BLaER1 treated with 17β-estradiol and CSF1 and Interleukin-3, amounts not matched to agents 10 nM and 100 nM (cell line): Measurements from ENCODE around the gene ATP2B3.
A peak's percentile ranks its signal among the peaks of the same experiment; 100 is the strongest.

Experiments
- H3K27ac ChIP-seq, 11 experiments: shearing (Covaris generic); formaldehyde crosslinking; 2 replicates each; pipeline ENCODE4 v1.8.1; 2022
- H3K27me3 ChIP-seq, 11 experiments: shearing (Covaris generic); formaldehyde crosslinking; 2 replicates each; pipeline ENCODE4 v1.8.1; 2022
- H3K36me3 ChIP-seq, 11 experiments: shearing (Covaris generic); formaldehyde crosslinking; 2 replicates each; pipeline ENCODE4 v1.8.1; 2022
- H3K4me1 ChIP-seq, 10 experiments: shearing (Covaris generic); formaldehyde crosslinking; 2 replicates each; pipeline ENCODE4 v1.8.1; 2022
- H3K4me2 ChIP-seq, 11 experiments: shearing (Covaris generic); formaldehyde crosslinking; 2 replicates each; pipeline ENCODE4 v1.8.1; 2022
- H3K4me3 ChIP-seq, 10 experiments: shearing (Covaris generic); formaldehyde crosslinking; 2 replicates each; pipeline ENCODE4 v1.8.1; 2022
- H3K9ac ChIP-seq, 11 experiments: shearing (Covaris generic); formaldehyde crosslinking; 2 replicates each; pipeline ENCODE4 v1.8.1; 2022
- H3K9me3 ChIP-seq, 11 experiments: shearing (Covaris generic); formaldehyde crosslinking; replicated peaks in 1 of 11; 2 replicates each; pipeline ENCODE4 v1.8.1; 2022
- H4K20me1 ChIP-seq, 11 experiments: shearing (Covaris generic); formaldehyde crosslinking; 2 replicates each; pipeline ENCODE4 v1.8.1; 2022
- Cebpa-rat ChIP-seq, 11 experiments: shearing (Covaris generic); IDR thresholded peaks; 2 replicates each; pipeline ENCODE4 v1.8.1; 2022

Gene ATP2B3

DNA sequence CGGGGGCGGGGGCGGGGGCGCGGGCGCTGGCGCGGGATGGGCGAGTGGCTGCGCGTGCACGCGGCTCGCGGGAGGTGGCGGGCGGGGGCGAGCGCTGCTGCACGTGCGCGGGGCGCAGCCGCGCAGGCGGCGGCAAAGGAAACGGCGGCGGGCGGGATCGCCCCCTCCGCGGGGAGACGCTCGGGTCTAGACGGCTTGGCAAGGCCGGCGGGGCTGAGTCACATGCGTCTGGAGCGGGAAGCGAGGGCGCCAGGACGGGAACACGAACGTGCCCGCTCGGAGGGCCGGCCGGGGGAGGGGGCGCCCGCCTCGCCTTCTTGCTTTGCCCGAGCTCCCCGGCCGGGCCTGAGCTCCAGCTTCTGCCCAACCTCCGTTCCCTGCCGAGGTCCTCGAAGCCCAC lies 42.7 kb upstream of the ATP2B3 start:
- peaks cover 0 to 63% (median 42%) of the 10 kb centered on the region in 10 experiments; a peak in 17 of 20 replicates for H3K4me1 ChIP-seq
- peak overlapping the region in 5 of 10 experiments; percentile 17 to 52 (median 44); a peak in 7 of 20 replicates for H3K4me3 ChIP-seq
- H3K36me3 ChIP-seq: no peaks in the 10 kb centered on the region
- peaks cover 5 to 64% (median 35%) of the 10 kb centered on the region in 11 experiments; a peak in 18 of 22 replicates for H3K27me3 ChIP-seq
- peak overlapping the region; percentile 54 to 77 (median 73) for H3K4me2 ChIP-seq
- peak overlapping the region in 8 of 11 experiments; percentile 29 to 77 (median 66); a peak in 15 of 22 replicates for H3K27ac ChIP-seq
- H4K20me1 ChIP-seq: peaks cover 0 to 5% (median 1%) of the 10 kb centered on the region in 11 experiments; a peak in 8 of 22 replicates
- H3K9ac ChIP-seq: peak overlapping the region in 8 of 11 experiments; percentile 23 to 75 (median 60); a peak in 10 of 22 replicates
- no peak for TF ChIP-seq Cebpa-rat (IDR thresholded peaks at IDR 0.05)
- peaks cover 0 to 4% (median 0%) of the 10 kb centered on the region in 11 experiments; a peak in 4 of 22 replicates for H3K9me3 ChIP-seq

DNA sequence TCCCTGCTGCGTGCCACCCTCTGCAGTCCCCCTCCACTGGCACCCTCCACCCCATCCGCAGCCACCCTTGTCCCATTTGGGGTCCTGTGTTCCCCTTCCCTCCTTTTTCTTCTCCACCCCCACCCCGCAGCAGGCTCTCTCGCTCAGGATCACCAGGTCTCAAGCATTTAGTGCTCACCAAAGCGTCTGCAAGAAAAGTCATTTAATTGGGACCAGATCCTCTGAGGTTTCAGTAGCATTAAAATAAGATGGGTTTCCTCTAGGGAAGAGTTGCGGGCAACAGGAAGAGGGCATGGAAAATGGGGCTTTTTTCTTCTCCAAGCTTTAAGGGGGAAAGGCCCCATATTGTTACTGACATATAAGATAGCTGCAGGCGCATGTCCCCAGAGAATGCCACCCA lies 42.2 kb upstream of the ATP2B3 start:
- peak overlapping the region in 6 of 11 experiments; percentile 23 to 75 (median 70); a peak in 9 of 22 replicates for H3K9ac ChIP-seq
- no peak for TF ChIP-seq Cebpa-rat (IDR thresholded peaks at IDR 0.05)
- no peaks in the 10 kb centered on the region for H3K36me3 ChIP-seq
- peaks cover 0 to 69% (median 48%) of the 10 kb centered on the region in 10 experiments; a peak in 17 of 20 replicates for H3K4me1 ChIP-seq
- peaks cover 0 to 4% (median 0%) of the 10 kb centered on the region in 11 experiments; a peak in 4 of 22 replicates for H3K9me3 ChIP-seq
- peak overlapping the region; percentile 54 to 77 (median 73) for H3K4me2 ChIP-seq
- peak overlapping the region in 3 of 10 experiments; percentile 44 to 52 (median 47); a peak in 4 of 20 replicates for H3K4me3 ChIP-seq
- H3K27me3 ChIP-seq: peaks cover 5 to 68% (median 35%) of the 10 kb centered on the region in 11 experiments; a peak in 18 of 22 replicates
- peak overlapping the region in 8 of 11 experiments; percentile 29 to 77 (median 66); a peak in 13 of 22 replicates for H3K27ac ChIP-seq
- H4K20me1 ChIP-seq: no peaks in the 10 kb centered on the region; a peak in 3 of 22 replicates

DNA sequence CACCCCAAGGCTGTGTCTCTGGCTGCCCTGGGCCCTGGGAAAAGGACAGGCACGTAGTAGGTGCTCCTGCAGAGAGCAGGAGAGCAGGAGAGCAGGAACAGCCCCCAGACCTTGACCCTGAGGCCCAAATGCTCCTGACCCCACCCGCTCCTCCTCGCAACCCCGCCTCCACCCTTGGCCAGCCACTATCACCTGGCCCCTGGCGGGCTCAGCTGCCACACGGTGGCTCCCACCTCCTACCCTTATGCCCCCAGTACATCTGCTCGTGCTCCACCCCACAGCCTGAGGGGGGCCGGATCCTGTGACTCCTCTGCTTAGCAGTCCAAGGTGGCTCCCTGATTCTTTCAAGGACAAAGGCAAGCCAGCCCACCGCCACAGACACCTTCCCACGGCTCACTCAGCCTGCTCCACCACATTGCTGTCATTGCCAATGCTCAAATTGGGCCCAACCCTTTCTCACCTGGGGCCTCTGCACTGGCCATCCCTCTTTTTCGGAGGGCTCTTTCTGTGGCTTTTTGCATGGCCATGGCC lies 41.6 kb upstream of the ATP2B3 start:
- Histone ChIP-seq H3K36me3 (no peaks in the 10 kb centered on the region), H3K4me1 (peaks cover 0 to 74% (median 53%) of the 10 kb centered on the region in 10 experiments; a peak in 17 of 20 replicates), H3K27me3 (peaks cover 5 to 73% (median 40%) of the 10 kb centered on the region in 11 experiments; a peak in 18 of 22 replicates), H3K27ac (peak overlapping the region in 4 of 11 experiments; percentile 71 to 77 (median 74); a peak in 6 of 22 replicates), H4K20me1 (peaks cover 0 to under 1% (median 0%) of the 10 kb centered on the region in 11 experiments; a peak in 4 of 22 replicates), H3K4me2 (peak overlapping the region in 9 of 11 experiments; percentile 54 to 77 (median 73); a peak in 17 of 22 replicates), H3K4me3 (no peak overlapping the region), H3K9me3 (peaks cover 0 to 4% (median 0%) of the 10 kb centered on the region in 11 experiments; a peak in 4 of 22 replicates), H3K9ac (peak overlapping the region in 3 of 11 experiments; percentile 7 to 75 (median 72); a peak in 2 of 22 replicates)
- TF ChIP-seq Cebpa-rat (IDR thresholded peaks at IDR 0.05): no peak

GRCh38 chrX:153476666-153477363 lies 40.6 kb upstream of the ATP2B3 start:
- no peak for TF ChIP-seq Cebpa-rat (IDR thresholded peaks at IDR 0.05)
- H3K4me1 ChIP-seq: peaks cover 0 to 76% (median 55%) of the 10 kb centered on the region in 10 experiments; a peak in 17 of 20 replicates
- peaks cover 5 to 76% (median 35%) of the 10 kb centered on the region in 11 experiments; a peak in 18 of 22 replicates for H3K27me3 ChIP-seq
- H3K9ac ChIP-seq: no peak overlapping the region
- peaks cover 0 to 4% (median 0%) of the 10 kb centered on the region in 11 experiments; a peak in 3 of 22 replicates for H3K9me3 ChIP-seq
- H3K4me2 ChIP-seq: peak overlapping the region in 6 of 11 experiments; percentile 22 to 75 (median 72); a peak in 8 of 22 replicates
- H3K27ac ChIP-seq: no peak overlapping the region; a peak in 1 of 22 replicates
- H3K4me3 ChIP-seq: no peak overlapping the region
- peaks cover 0 to 5% (median 0%) of the 10 kb centered on the region in 11 experiments; a peak in 4 of 22 replicates for H4K20me1 ChIP-seq
- H3K36me3 ChIP-seq: no peaks in the 10 kb centered on the region

DNA sequence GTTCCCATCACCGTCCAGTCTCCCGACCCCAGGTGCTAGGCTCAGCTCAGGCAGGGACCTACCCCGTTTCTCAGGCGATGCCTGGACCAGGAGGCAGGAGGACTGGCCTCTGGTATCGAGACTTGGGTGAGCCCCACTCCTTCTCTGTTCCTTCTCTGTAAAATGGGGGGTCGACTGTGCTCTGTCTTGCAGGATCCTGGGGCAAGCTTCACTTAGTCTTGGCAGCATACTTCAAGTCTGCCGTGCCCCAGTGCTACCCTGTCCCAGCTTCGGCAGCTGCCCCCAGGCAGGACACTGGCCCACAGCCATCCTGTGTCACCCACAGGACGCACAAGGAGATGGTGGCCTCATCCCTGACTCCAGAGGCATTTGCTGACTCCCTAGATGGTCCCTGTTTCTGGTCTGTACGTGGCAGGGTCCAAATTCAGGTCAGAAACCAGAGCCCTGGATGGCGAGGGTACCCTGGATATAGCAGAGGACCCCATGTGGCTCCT lies 40.0 kb upstream of the ATP2B3 start:
- Histone ChIP-seq H3K4me1 (peaks cover 0 to 80% (median 60%) of the 10 kb centered on the region in 10 experiments; a peak in 17 of 20 replicates), H3K36me3 (no peaks in the 10 kb centered on the region), H3K9me3 (peaks cover 0 to 4% (median 0%) of the 10 kb centered on the region in 11 experiments; a peak in 3 of 22 replicates), H3K27ac (no peak overlapping the region; a peak in 1 of 22 replicates), H3K9ac (no peak overlapping the region), H3K4me3 (no peak overlapping the region), H3K4me2 (peak overlapping the region in 5 of 11 experiments; percentile 7 to 28 (median 22); a peak in 5 of 22 replicates), H3K27me3 (peaks cover 5 to 82% (median 40%) of the 10 kb centered on the region in 11 experiments; a peak in 19 of 22 replicates), H4K20me1 (peaks cover 0 to 5% (median 0%) of the 10 kb centered on the region in 11 experiments; a peak in 4 of 22 replicates)
- no peak for TF ChIP-seq Cebpa-rat (IDR thresholded peaks at IDR 0.05)

DNA sequence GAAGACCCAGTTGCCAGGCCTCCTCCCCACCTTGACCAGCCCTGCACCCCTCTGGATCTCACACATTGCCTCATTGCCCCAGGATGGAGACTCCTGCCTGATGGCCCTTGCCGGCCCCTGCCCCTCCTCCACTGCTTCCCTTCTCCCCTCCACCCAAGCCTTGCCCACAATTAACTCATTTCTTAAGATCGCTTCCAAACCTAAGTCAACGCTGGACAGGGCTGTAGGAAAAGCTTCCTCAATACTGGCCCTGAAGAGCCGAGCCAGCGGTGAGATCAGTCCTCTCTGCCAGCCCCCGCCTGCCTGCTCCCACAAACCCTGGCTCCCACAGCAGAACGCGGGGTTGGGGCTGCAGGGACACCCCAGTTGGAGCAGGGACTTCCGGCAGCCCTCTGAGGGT lies 39.5 kb upstream of the ATP2B3 start:
- Histone ChIP-seq H3K27me3 (peaks cover 5 to 85% (median 43%) of the 10 kb centered on the region in 11 experiments; a peak in 19 of 22 replicates), H3K4me2 (no peak overlapping the region; a peak in 1 of 22 replicates), H3K4me3 (no peak overlapping the region), H3K27ac (no peak overlapping the region), H3K9ac (no peak overlapping the region), H3K9me3 (peaks cover 0 to 4% (median 0%) of the 10 kb centered on the region in 11 experiments; a peak in 3 of 22 replicates), H3K4me1 (peaks cover 0 to 83% (median 65%) of the 10 kb centered on the region in 10 experiments; a peak in 17 of 20 replicates), H3K36me3 (no peaks in the 10 kb centered on the region), H4K20me1 (peaks cover 0 to 9% (median 0%) of the 10 kb centered on the region in 11 experiments; a peak in 4 of 22 replicates)
- no peak for TF ChIP-seq Cebpa-rat (IDR thresholded peaks at IDR 0.05)

DNA sequence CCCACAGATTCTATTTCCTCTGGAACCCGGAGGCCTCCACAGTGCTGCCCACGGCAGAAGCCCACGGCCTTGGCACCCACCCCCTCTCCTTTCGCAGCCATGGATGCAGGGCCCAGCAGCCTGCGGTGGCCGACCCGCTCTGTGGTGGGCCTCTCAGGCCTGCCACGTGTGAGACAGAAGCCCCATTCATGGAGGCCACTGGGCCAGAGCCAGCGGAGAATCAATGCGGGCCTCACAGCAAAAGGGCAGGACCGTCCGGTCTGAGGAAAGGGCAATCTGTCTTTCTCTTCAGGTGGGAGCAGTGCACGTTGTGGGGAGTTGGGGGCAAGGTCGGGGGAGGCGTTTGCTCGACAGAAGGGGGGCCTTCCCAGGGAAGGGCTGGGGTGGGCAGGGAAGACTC lies 38.7 kb upstream of the ATP2B3 start:
- H4K20me1 ChIP-seq: peaks cover 0 to 14% (median 0%) of the 10 kb centered on the region in 11 experiments; a peak in 4 of 22 replicates
- no peak overlapping the region for H3K9ac ChIP-seq
- H3K4me1 ChIP-seq: peaks cover 0 to 87% (median 72%) of the 10 kb centered on the region in 10 experiments; a peak in 17 of 20 replicates
- no peak for TF ChIP-seq Cebpa-rat (IDR thresholded peaks at IDR 0.05)
- H3K36me3 ChIP-seq: no peaks in the 10 kb centered on the region
- peak overlapping the region in 1 of 11 experiments; percentile 48; a peak in 2 of 22 replicates for H3K4me2 ChIP-seq
- no peak overlapping the region for H3K4me3 ChIP-seq
- no peak overlapping the region for H3K27ac ChIP-seq
- peaks cover 0 to 4% (median 0%) of the 10 kb centered on the region in 11 experiments; a peak in 2 of 22 replicates for H3K9me3 ChIP-seq
- peaks cover 10 to 87% (median 51%) of the 10 kb centered on the region in 11 experiments; a peak in 20 of 22 replicates for H3K27me3 ChIP-seq

- Histone ChIP-seq H3K4me1 (peaks cover 0 to 90% (median 72%) of the 10 kb centered on the region in 10 experiments; a peak in 16 of 20 replicates), H3K4me3 (no peak overlapping the region), H3K4me2 (peak overlapping the region in 9 of 11 experiments; percentile 12 to 77 (median 63); a peak in 16 of 22 replicates), H3K36me3 (no peaks in the 10 kb centered on the region), H3K27me3 (peaks cover 22 to 96% (median 67%) of the 10 kb centered on the region in 11 experiments), H4K20me1 (peaks cover 0 to 29% (median 0%) of the 10 kb centered on the region in 11 experiments; a peak in 8 of 22 replicates), H3K9me3 (no peaks in the 10 kb centered on the region; a peak in 2 of 22 replicates), H3K27ac (peak overlapping the region in 6 of 11 experiments; percentile 50 to 71 (median 57); a peak in 12 of 22 replicates), H3K9ac (peak overlapping the region in 6 of 11 experiments; percentile 18 to 66 (median 48); a peak in 9 of 22 replicates)
- TF ChIP-seq Cebpa-rat (IDR thresholded peaks at IDR 0.05): no peak
Measured at GRCh38 chrX:153481043-153481442, 36.4 kb upstream of the ATP2B3 start.
